Vagina (tissue), 2 donors: Measurements from ENCODE around the gene TRIM56.

Source experiments
- POLR2A ChIP-seq, 2 donors: fragments of 450-650 bp; IDR thresholded peaks; one replicate each; pipeline ENCODE4 v1.6.1; 2017; ENCODE audit warnings: antibody characterized with exemption in 2 of 2, mild to moderate bottlenecking in 2 of 2, moderate library complexity in 2 of 2
- POLR2AphosphoS5 ChIP-seq, 2 donors: sonication (generic); formaldehyde crosslinking; IDR thresholded peaks; one replicate each; pipeline ENCODE4 v1.9.0; 2017; ENCODE audit warnings: antibody characterized with exemption in 2 of 2, mild to moderate bottlenecking in 2 of 2, low read depth in 1 of 2; ENCODE audit not compliant: insufficient read depth in 1 of 2
- TF ChIP-seq, protein P1 (sequence below), 3 experiments: fragments of 450-650 bp in 2 of 3; fragments of 200-600 bp in 1 of 3; sonication (generic) in 1 of 3; IDR thresholded peaks; one replicate each; pipeline ENCODE4 v1.5.1; 2017 to 2019; ENCODE audit warnings: antibody characterized with exemption in 3 of 3, mild to moderate bottlenecking in 2 of 3, moderate library complexity in 2 of 3

DNA sequence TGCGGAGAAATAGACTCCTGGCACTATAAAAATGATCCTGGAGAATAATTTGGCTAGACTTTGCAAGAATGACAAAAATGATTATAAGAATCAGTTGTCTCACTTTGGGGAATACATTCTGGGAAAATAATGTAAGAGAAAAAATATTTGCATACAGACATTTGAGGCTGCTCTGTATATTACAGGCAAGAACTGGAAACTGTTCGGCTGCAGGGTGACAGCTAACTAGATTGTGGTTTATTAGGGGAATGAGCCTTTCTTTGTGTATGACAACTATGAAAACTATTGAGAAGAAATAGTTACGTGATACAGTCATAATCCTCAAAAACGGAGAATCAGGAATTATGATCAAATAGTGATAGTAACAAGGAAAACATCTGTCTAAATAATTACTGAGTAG is 8.6 kb downstream of the TRIM56 start:
- TF ChIP-seq, protein P1, sequence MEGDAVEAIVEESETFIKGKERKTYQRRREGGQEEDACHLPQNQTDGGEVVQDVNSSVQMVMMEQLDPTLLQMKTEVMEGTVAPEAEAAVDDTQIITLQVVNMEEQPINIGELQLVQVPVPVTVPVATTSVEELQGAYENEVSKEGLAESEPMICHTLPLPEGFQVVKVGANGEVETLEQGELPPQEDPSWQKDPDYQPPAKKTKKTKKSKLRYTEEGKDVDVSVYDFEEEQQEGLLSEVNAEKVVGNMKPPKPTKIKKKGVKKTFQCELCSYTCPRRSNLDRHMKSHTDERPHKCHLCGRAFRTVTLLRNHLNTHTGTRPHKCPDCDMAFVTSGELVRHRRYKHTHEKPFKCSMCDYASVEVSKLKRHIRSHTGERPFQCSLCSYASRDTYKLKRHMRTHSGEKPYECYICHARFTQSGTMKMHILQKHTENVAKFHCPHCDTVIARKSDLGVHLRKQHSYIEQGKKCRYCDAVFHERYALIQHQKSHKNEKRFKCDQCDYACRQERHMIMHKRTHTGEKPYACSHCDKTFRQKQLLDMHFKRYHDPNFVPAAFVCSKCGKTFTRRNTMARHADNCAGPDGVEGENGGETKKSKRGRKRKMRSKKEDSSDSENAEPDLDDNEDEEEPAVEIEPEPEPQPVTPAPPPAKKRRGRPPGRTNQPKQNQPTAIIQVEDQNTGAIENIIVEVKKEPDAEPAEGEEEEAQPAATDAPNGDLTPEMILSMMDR (IDR thresholded peaks at IDR 0.05): no peak
- TF ChIP-seq POLR2AphosphoS5 (IDR thresholded peaks at IDR 0.05; ENCODE audit: insufficient read depth in 1 of 2, low read depth in 1 of 2) (no peak), POLR2A (IDR thresholded peaks at IDR 0.05) (no peak)
